Kidney epithelial cell (primary cell): ENCODE results near the gene MAPKAP1. TPM values are rescaled to one million over a fixed set of nuclear protein-coding genes. Genes with fewer than 3 reads are reported as not detected.

Experiments used
- DNase-seq: peaks from one replicate; pipeline ENCODE4 v3.0.0-alpha.2; 2010; ENCODE audit warnings: low read depth
- H3K27me3 ChIP-seq: 2 replicates; pipeline ENCODE4 v1.6.0; 2011; ENCODE audit warnings: low read length; ENCODE audit not compliant: control insufficient read depth, insufficient read depth
- H3K36me3 ChIP-seq: 2 replicates; pipeline ENCODE4 v1.5.1; 2011; ENCODE audit warnings: low read length; ENCODE audit not compliant: control insufficient read depth, insufficient read depth
- H3K4me3 ChIP-seq: 2 replicates; pipeline ENCODE4 v1.5.1; 2011; ENCODE audit warnings: low read depth, mild to moderate bottlenecking, control low read depth, low read length
- total RNA-seq: library from RNA; depleted of rRNA; stranded (reverse); fragments of >200 nt; gene quantifications from 2 replicates; pipeline ENCODE4 v1.2.3, GENCODE V29; 2015
- TF ChIP-seq, protein P1 (sequence below): IDR thresholded peaks from 2 replicates; pipeline ENCODE4 v1.5.1; 2011; ENCODE audit warnings: mild to moderate bottlenecking, moderate library complexity, low read length, control low read depth, inconsistent platforms; ENCODE audit not compliant: insufficient read depth, poor library complexity, severe bottlenecking

The MAPKAP1 gene
- total RNA-seq, 1 donor from 2014 or later, result 101 TPM

DNA sequence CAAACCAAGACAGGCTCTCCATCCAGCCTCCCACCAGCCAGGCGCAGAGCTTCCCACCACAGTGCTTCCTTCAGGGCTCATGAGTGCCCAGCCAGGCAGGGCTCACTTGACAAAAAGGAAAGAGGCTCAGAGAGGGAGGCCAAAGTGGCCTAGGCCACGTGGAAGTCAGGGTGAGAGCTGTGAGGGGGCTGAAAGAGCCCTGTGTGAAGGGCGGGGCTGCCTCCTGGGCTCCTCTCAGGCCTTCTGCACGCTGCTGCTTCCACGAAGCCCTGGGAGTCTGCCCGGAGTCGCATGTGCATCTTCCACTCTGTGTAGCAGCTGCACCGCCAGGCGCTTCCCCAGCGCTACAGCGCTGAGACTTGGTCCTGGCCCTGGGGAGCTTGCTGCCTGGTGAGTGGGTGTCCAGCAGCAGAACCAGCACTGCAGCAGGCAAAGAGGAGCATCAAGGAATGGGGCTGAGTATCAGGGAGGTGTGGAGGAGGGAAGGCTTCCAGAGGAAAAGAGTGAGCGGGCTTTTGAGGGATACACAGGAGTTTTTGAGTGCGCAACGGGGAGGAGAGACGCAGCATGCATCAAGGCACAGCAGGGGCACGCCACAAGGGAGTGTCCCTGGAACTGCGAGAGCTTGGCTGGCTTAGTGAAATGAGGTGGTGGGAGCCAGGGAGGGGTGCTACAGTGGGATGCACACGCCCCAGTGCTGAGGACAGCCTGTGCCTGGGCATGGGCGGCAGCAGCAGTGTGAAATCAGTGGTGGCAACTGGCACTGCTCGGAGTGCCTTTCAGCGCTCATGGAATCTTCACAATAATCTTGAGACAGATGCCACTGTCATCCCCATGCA lies 267.4 kb downstream of the MAPKAP1 start:
- H3K4me3 ChIP-seq, result no peak overlapping the region
- no peaks in the 10 kb centered on the region for H3K36me3 ChIP-seq
- TF ChIP-seq, protein P1, sequence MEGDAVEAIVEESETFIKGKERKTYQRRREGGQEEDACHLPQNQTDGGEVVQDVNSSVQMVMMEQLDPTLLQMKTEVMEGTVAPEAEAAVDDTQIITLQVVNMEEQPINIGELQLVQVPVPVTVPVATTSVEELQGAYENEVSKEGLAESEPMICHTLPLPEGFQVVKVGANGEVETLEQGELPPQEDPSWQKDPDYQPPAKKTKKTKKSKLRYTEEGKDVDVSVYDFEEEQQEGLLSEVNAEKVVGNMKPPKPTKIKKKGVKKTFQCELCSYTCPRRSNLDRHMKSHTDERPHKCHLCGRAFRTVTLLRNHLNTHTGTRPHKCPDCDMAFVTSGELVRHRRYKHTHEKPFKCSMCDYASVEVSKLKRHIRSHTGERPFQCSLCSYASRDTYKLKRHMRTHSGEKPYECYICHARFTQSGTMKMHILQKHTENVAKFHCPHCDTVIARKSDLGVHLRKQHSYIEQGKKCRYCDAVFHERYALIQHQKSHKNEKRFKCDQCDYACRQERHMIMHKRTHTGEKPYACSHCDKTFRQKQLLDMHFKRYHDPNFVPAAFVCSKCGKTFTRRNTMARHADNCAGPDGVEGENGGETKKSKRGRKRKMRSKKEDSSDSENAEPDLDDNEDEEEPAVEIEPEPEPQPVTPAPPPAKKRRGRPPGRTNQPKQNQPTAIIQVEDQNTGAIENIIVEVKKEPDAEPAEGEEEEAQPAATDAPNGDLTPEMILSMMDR, result no peak
- no peak for DNase-seq
- no peaks in the 10 kb centered on the region for H3K27me3 ChIP-seq

DNA sequence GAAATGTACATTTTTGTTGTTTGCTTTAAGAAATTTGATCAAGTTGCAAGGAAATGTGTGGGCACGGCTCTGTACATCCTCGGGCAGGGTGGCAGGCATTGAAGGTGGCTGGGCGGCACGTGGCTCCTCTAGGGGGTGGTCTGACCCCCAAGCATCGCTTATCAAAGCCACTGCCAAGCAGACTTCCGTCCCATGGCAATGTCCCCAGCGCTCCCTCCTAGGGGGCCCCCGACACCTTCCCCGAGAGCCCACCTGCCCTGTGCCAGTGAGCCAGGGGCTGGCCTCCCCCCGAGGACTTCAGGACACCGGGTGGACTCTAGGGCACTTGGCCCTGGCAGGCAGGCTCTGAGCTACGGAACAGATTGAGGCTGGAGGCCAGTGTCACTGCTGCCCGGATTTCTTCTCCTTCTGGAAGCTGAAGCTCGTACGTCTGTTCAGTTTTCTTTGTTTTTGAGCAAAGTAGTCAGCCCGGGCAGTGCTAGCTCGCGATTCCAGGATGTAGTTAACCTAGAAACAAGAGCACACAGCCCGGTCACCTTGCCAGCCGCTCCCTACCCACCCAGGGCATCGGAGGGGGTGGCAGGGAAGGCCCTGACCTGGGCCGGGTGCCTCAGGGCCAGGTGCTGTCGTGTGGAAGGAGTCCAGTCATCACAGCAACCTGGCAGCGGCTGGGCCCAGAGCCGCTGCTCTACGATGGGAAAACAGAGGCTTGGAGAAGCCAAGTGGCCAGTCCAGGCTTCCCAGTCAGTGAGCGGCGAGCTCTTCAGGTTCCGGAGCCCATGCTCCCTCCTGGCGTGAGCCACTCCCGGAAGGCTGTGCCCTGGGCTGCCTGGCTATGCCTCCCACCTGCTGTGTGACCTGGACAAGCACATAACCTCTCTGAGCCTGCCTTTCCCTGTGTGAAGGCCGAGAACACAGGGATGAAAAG lies 268.2 kb downstream of the MAPKAP1 start:
- Histone ChIP-seq H3K27me3 (no peaks in the 10 kb centered on the region), H3K36me3 (no peaks in the 10 kb centered on the region), H3K4me3 (no peak overlapping the region)
- TF ChIP-seq, protein P1, result no peak
- DNase-seq, result no peak

DNA sequence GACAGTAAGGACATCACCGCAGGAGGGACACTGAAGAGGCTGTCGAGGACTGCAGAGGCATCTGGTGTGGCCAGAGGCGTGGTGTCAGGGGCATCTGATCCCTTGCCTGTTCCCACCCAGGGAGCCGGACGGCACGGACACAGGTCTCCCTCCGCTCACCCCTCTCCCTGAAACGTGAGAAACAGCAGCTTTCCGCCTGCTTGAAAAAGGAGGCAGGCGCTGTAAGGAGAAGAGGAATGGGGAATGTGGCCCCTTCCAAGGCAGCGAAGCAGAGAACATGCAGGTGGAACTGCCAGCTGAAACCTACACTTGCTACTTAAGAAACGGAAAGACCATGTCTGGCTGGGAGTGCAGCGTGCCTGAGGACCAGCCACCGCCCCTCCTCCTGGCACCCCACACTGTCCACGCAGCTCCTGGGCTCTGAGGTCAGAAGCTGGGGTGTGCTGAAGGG lies 269.2 kb downstream of the MAPKAP1 start:
- Histone ChIP-seq H3K27me3 (no peaks in the 10 kb centered on the region), H3K4me3 (no peak overlapping the region), H3K36me3 (no peaks in the 10 kb centered on the region)
- TF ChIP-seq, protein P1, result no peak
- DNase-seq, result no peak

DNA sequence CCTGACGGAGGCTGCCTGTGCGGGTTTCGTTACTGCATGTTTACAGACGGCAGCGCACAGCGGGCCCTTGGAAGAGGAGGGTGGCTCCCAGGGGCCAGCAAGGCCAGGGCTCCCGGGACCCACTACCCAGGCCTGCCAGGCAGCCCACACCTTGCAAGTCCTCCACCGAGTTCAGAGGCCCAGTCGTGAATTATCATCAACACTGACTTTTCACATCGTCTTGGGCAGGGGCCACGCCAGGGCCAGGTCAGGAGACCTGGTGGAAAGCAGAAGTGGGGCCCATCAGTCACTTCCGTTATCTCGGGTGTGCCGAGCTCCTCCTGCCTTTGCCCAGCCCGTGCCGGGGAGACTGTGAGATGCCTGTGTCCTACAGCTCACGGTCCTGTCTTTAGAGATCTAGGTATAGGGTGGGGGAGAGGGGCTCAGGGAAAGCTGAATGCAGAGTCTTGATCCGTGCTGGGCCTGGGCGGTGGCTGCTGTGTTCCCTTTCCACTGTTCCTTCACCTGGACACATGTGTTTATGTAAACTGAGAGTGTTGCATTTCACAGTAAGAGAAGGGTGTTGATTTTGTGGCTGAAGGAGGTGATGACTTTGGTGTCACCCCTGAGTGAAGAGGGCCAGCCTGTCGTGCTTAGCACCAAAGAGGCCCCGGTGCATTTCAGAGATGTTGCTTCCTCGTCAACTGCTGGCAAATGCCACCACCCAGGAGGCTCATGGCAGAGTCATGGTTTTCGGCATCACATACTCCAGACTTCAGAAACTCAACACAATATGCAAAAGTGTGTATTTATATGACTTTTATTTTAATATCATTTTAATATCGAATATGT lies 270.2 kb downstream of the MAPKAP1 start:
- no peak overlapping the region for H3K4me3 ChIP-seq
- no peaks in the 10 kb centered on the region for H3K36me3 ChIP-seq
- TF ChIP-seq, protein P1, result no peak
- no peaks in the 10 kb centered on the region for H3K27me3 ChIP-seq
- no peak for DNase-seq

DNA sequence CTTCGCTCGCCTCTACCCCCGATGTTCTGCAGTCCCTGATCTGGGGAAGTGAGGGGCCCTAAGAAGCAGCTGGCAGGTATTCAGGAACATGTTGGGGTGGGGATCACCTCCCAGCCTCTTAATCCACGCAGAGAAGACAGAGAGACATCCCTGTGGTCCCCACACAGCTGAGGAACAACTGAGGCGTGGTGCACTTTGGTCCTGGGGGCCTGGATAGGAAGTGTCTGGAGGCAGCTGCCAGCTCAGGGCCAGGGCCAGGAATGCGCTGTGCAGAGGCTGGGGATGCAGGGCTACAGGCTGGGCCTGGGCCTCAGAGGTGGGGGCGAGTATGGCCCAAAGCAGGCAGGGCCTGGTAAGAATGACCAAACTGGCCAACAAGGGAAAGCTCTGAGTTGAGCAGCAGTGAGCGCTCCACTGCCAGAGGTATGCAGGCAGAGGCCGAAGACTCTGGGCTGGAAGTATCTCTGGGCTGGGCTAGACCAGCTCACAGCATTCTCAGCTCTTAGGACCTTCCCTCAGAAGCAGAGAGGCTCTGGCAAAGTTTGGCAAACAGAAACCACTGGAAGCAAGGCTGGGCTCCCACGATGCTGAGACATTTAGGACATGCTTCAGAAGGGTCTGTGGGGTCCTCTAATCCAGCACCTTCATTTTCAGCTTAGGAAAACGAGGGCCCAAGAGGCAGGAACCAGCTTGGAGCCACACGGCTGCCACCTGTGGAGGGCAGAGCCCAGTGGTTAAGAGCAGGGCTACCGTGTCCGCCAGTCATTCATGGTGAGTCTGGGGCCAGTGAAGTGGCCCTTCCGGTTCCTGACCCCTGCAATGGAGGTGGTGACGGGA lies 271.0 kb downstream of the MAPKAP1 start:
- Histone ChIP-seq H3K4me3 (no peak overlapping the region), H3K27me3 (no peaks in the 10 kb centered on the region), H3K36me3 (no peaks in the 10 kb centered on the region)
- DNase-seq, result no peak
- TF ChIP-seq, protein P1, result no peak
